ENCODE measurements around the gene UNC5C.

Gene UNC5C

DNA sequence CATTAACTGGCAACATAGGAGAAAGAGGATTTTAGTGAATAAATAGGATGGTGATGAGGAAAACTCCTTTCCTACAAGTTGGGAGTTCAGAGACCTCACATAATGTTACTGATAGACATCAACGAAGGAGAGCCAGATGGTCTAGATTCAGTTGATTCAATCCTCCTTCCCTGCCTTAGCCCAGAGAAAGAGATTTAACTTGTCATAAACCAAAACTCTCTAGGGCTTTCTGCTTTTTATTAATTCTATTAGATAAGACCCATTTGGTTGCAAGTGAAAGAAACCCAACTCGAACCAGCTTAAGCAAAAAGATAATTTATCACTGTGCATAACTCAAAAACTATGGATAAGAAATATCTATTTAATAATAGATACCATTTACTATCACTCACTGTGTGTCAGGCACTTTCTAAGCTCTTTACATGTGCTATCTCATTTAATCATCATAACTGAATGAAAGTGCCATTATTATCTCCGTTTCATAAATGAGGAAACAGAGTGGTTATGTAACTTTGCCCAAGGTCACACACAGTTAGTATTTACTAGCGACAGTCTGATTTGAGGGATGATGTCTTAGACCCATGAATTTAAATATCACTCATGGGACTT lies 4.3 kb upstream of the UNC5C start:
- POLR2A ChIA-PET: no interaction called here
- CTCF ChIA-PET: interaction anchor here (0.9 kb wide), 1 partner anchor 9 kb away, joined by 3 read pairs; no protein-coding TSS in a partner anchor
- H3K27ac ChIP-seq (ENCODE audit: insufficient read depth in 1 of 2, low read depth in 1 of 2, low read length in 2 of 2, poor library complexity in 1 of 2, severe bottlenecking in 2 of 2): no peak overlapping the region
- DNase-seq: no peak
- no peaks in the 10 kb centered on the region for H3K36me3 ChIP-seq (ENCODE audit: control insufficient read depth in 4 of 4, insufficient read depth in 4 of 4, low read length in 3 of 4)
- H3K4me1 ChIP-seq (ENCODE audit: control extremely low read depth in 1 of 4, control insufficient read depth in 4 of 4, insufficient read depth in 4 of 4, low read length in 3 of 4): peaks cover 4 to 24% (median 17%) of the 10 kb centered on the region in 4 experiments
- no CpG with 5 or more reads among the region's 4 CpGs for WGBS (ENCODE audit: insufficient coverage)
- no peak overlapping the region for H3K4me3 ChIP-seq (ENCODE audit: control insufficient read depth in 1 of 7, extremely low read depth in 1 of 7, insufficient read depth in 4 of 7, low read depth in 2 of 7, low read length in 6 of 7)
- H3K9me3 ChIP-seq (ENCODE audit: control extremely low read depth in 1 of 5, control insufficient read depth in 4 of 5, insufficient read depth in 2 of 5, low read depth in 1 of 5, low read length in 4 of 5): no peaks in the 10 kb centered on the region
- H3K27me3 ChIP-seq (replicated peaks in 2 of 5; ENCODE audit: control insufficient read depth in 4 of 5, insufficient read depth in 5 of 5, low read length in 4 of 5): peaks cover 0 to 33% (median 14%) of the 10 kb centered on the region in 5 experiments

GRCh38 chr4:95551653-95552052 lies 2.9 kb upstream of the UNC5C start:
- H3K27ac ChIP-seq (ENCODE audit: insufficient read depth in 1 of 2, low read depth in 1 of 2, low read length in 2 of 2, poor library complexity in 1 of 2, severe bottlenecking in 2 of 2): no peak overlapping the region
- H3K9me3 ChIP-seq (ENCODE audit: control extremely low read depth in 1 of 5, control insufficient read depth in 4 of 5, insufficient read depth in 2 of 5, low read depth in 1 of 5, low read length in 4 of 5): no peaks in the 10 kb centered on the region
- H3K4me3 ChIP-seq (ENCODE audit: control insufficient read depth in 1 of 7, extremely low read depth in 1 of 7, insufficient read depth in 4 of 7, low read depth in 2 of 7, low read length in 6 of 7): no peak overlapping the region
- POLR2A ChIA-PET: interaction anchor here (1.2 kb wide), 1 partner anchor 21 kb away, joined by 3 read pairs; no protein-coding TSS in a partner anchor
- DNase-seq: peak in 2 of 3 donors; percentile 42 to 55
- CTCF ChIA-PET: no interaction called here
- WGBS (ENCODE audit: insufficient coverage): 100% methylated on average over 1 of the region's 2 CpGs
- peaks cover 0 to 47% (median 22%) of the 10 kb centered on the region in 5 experiments for H3K27me3 ChIP-seq (replicated peaks in 2 of 5; ENCODE audit: control insufficient read depth in 4 of 5, insufficient read depth in 5 of 5, low read length in 4 of 5)
- H3K4me1 ChIP-seq (ENCODE audit: control extremely low read depth in 1 of 4, control insufficient read depth in 4 of 4, insufficient read depth in 4 of 4, low read length in 3 of 4): peaks cover 4 to 32% (median 23%) of the 10 kb centered on the region in 4 experiments
- H3K36me3 ChIP-seq (ENCODE audit: control insufficient read depth in 4 of 4, insufficient read depth in 4 of 4, low read length in 3 of 4): no peaks in the 10 kb centered on the region

DNA sequence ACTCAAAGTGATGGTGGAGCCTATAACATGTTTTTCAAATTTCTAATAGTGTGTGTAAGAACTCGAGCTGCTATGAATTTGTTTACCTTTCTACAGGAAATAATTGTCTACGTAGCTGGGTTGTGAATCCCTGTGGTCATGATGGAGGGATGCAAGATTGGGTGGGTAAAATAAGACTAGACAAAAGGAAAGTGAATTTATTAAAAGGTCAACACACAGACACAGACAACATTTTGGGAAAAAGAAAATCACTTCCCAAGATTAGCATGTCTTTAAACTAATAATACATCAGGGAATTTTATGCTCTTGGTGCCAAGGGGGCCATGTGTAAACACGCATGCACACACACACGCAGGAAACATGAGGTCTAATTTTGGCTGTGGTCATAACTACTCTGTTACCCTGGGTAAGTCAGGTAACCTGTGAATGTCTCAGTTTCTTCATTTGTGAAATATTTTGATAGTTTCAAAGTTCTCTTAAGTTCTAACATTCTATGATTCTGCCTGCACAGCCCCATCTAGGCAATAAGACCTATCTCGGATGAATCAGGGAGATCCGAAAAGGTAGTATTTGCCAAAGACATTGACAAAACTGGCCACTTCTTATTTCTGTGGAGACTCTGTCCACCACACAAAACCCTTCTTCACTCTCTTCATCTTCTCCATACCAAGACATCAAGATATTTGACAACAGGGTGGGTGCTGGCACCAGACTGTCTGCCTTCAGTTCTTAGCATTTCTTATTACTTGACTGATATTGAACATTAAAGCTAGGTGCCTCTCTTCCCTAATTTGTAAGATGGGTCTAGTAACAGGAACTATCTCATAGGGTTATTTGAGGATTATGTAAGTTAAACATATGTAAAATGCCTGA lies 1.6 kb upstream of the UNC5C start:
- DNase-seq: no peak
- CTCF ChIA-PET: interaction anchor here (0.6 to 1.2 kb wide), 2 partner anchors 47 to 90 kb away, joined by 3 read pairs; no protein-coding TSS in a partner anchor
- 88% methylated on average over 2 of the region's 6 CpGs for WGBS (ENCODE audit: insufficient coverage)
- Histone ChIP-seq H3K27ac (ENCODE audit: insufficient read depth in 1 of 2, low read depth in 1 of 2, low read length in 2 of 2, poor library complexity in 1 of 2, severe bottlenecking in 2 of 2) (no peak overlapping the region), H3K4me1 (ENCODE audit: control extremely low read depth in 1 of 4, control insufficient read depth in 4 of 4, insufficient read depth in 4 of 4, low read length in 3 of 4) (peaks cover 4 to 32% (median 23%) of the 10 kb centered on the region in 4 experiments), H3K27me3 (replicated peaks in 2 of 5; ENCODE audit: control insufficient read depth in 4 of 5, insufficient read depth in 5 of 5, low read length in 4 of 5) (peaks cover 0 to 50% (median 25%) of the 10 kb centered on the region in 5 experiments), H3K36me3 (ENCODE audit: control insufficient read depth in 4 of 4, insufficient read depth in 4 of 4, low read length in 3 of 4) (no peaks in the 10 kb centered on the region), H3K4me3 (ENCODE audit: control insufficient read depth in 1 of 7, extremely low read depth in 1 of 7, insufficient read depth in 4 of 7, low read depth in 2 of 7, low read length in 6 of 7) (peak overlapping the region; percentile 58 to 92 (median 73)), H3K9me3 (ENCODE audit: control extremely low read depth in 1 of 5, control insufficient read depth in 4 of 5, insufficient read depth in 2 of 5, low read depth in 1 of 5, low read length in 4 of 5) (no peaks in the 10 kb centered on the region)
- POLR2A ChIA-PET: no interaction called here

GRCh38 chr4:95549246-95550114 lies 707 bp upstream of the UNC5C start:
- Histone ChIP-seq H3K36me3 (ENCODE audit: control insufficient read depth in 4 of 4, insufficient read depth in 4 of 4, low read length in 3 of 4) (no peaks in the 10 kb centered on the region), H3K27ac (ENCODE audit: insufficient read depth in 1 of 2, low read depth in 1 of 2, low read length in 2 of 2, poor library complexity in 1 of 2, severe bottlenecking in 2 of 2) (no peak overlapping the region), H3K4me1 (ENCODE audit: control extremely low read depth in 1 of 4, control insufficient read depth in 4 of 4, insufficient read depth in 4 of 4, low read length in 3 of 4) (peaks cover 4 to 32% (median 23%) of the 10 kb centered on the region in 4 experiments), H3K4me3 (ENCODE audit: control insufficient read depth in 1 of 7, extremely low read depth in 1 of 7, insufficient read depth in 4 of 7, low read depth in 2 of 7, low read length in 6 of 7) (peak overlapping the region; percentile 58 to 92 (median 73)), H3K9me3 (ENCODE audit: control extremely low read depth in 1 of 5, control insufficient read depth in 4 of 5, insufficient read depth in 2 of 5, low read depth in 1 of 5, low read length in 4 of 5) (no peaks in the 10 kb centered on the region), H3K27me3 (replicated peaks in 2 of 5; ENCODE audit: control insufficient read depth in 4 of 5, insufficient read depth in 5 of 5, low read length in 4 of 5) (peaks cover 0 to 50% (median 25%) of the 10 kb centered on the region in 5 experiments)
- WGBS (ENCODE audit: insufficient coverage): under 1% methylated on average over 57 of the region's 64 CpGs
- CTCF ChIA-PET: interaction anchor here (0.6 to 2.1 kb wide), 3 partner anchors 40 to 91 kb away, joined by 3 to 18 read pairs (median 3); no protein-coding TSS in a partner anchor
- POLR2A ChIA-PET: interaction anchor here (0.6 kb wide), 1 partner anchor 457 kb away, joined by 3 read pairs; no protein-coding TSS in a partner anchor
- peak; percentile 48 to 86 (median 83) for DNase-seq

- ChIA-PET CTCF (interaction anchor here (0.8 to 2.1 kb wide), 6 partner anchors 9 to 39 kb away, joined by 3 to 18 read pairs (median 4); no protein-coding TSS in a partner anchor), POLR2A (no interaction called here)
- peaks cover 4 to 32% (median 23%) of the 10 kb centered on the region in 4 experiments for H3K4me1 ChIP-seq (ENCODE audit: control extremely low read depth in 1 of 4, control insufficient read depth in 4 of 4, insufficient read depth in 4 of 4, low read length in 3 of 4)
- DNase-seq: peak in 2 of 3 donors; percentile 57 to 69
- no peaks in the 10 kb centered on the region for H3K36me3 ChIP-seq (ENCODE audit: control insufficient read depth in 4 of 4, insufficient read depth in 4 of 4, low read length in 3 of 4)
- no peaks in the 10 kb centered on the region for H3K9me3 ChIP-seq (ENCODE audit: control extremely low read depth in 1 of 5, control insufficient read depth in 4 of 5, insufficient read depth in 2 of 5, low read depth in 1 of 5, low read length in 4 of 5)
- no peak overlapping the region for H3K27ac ChIP-seq (ENCODE audit: insufficient read depth in 1 of 2, low read depth in 1 of 2, low read length in 2 of 2, poor library complexity in 1 of 2, severe bottlenecking in 2 of 2)
- H3K27me3 ChIP-seq (replicated peaks in 2 of 5; ENCODE audit: control insufficient read depth in 4 of 5, insufficient read depth in 5 of 5, low read length in 4 of 5): peaks cover 0 to 47% (median 25%) of the 10 kb centered on the region in 5 experiments
- peak overlapping the region; percentile 4 to 92 (median 75) for H3K4me3 ChIP-seq (ENCODE audit: control insufficient read depth in 1 of 7, extremely low read depth in 1 of 7, insufficient read depth in 4 of 7, low read depth in 2 of 7, low read length in 6 of 7)
- WGBS (ENCODE audit: insufficient coverage): 6% methylated on average over 34 of the region's 41 CpGs
These were observed 880 bp downstream of the UNC5C start for GRCh38 chr4:95547715-95548471.
